ENCODE data around the gene CST11. TPM values are rescaled to one million over a fixed set of nuclear protein-coding genes. Genes with fewer than 3 reads are reported as not detected.

The CST11 gene
- polyA plus RNA-seq, 1 donor: not detected

DNA sequence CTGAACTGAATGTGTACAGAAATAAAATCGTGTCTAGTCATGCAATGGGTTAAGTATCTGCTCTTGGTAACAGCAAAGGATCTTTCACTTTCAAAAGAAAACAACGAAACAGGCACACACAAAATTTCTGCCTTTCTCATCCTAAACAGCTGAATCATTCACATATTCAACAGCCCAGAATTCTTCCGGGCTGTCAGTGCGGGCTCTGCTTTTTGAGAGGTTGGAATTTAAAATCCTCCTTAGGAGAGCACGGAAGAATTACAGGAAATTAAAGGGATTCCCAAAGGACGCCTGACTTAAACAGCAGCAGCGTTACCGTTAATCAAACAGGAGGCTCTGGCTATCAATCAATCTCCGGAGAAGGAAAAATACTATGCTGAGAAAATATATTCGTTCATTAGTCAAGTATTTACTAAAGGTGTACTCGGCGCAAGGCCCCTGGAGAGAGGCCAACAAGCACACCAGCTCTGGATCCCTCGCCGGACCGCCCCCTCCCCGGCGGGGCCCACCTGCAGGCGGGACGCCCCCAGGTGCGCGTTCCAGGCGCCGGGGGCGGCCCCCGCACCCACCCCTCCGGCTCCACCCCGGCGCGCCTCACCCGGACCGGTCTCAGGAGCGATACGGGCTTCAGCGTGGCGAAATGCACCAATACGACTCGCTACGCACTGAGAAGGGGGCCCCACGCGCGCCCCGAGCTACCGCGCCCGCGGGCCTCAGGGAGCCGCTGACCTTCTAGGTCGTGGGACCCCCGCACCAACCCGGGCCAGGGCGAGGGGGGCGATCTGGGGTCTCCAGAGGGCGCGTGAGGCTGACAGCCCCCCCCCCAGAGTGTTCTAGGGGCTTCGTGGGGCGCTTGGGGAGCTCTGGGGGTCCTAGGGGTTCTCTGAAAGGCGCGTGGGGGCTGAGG, 32.4 kb downstream of the CST11 start:
- DNase-seq: peak; percentile 19

- no peak for DNase-seq
Observed at GRCh38 chr20:23419657-23419994, 33.0 kb downstream of the CST11 start.

- no peak for DNase-seq
Observed at GRCh38 chr20:23417861-23418260, 34.8 kb downstream of the CST11 start.

DNA sequence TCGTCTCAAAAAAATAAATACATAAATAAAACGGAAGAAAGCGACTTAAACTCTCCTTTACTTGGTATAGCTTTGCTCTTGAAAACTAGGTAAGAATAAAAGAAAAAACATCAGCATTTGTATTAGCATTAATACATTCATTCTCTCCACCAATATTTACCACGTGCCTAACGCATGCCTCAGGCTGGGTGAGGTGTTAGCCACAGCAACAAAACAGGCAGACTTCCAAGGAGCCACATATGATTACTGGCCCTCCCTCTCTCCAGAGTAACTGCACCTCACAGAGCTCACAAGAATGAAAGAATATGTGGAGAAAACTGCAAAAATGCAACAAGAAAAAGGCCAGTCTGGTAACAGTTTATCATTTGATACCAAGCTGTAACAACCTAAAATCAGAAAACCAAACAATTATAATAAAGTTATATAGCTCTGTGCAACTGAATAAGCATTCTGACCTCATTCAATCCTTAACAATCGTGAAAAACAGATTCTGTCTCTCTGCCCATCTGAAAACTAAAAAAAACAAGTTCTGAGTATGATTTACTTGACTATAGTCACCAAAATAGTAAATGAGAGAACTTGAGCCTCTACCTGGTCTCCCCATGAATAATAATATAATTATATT, 36.6 kb downstream of the CST11 start:
- DNase-seq: no peak

DNA sequence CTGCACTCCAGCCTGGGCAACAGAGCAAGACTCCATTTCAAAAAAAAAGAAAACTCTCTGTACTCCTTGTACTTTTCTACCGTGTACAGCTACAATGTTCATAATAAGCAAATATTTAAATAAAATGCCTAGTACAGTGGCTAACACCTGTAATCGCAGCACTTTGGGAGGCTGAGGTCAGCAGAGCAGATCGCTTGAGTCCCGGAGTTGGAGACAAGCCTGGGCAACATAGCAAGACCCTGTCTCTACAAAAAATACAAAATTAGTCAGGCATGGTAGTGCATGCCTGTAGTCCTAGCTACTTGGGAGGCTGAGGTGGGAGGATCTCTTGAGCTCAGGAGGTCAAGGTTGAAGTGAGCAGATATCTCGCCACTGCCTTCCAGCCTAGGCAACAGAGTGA, 37.1 kb downstream of the CST11 start:
- DNase-seq: no peak

DNA sequence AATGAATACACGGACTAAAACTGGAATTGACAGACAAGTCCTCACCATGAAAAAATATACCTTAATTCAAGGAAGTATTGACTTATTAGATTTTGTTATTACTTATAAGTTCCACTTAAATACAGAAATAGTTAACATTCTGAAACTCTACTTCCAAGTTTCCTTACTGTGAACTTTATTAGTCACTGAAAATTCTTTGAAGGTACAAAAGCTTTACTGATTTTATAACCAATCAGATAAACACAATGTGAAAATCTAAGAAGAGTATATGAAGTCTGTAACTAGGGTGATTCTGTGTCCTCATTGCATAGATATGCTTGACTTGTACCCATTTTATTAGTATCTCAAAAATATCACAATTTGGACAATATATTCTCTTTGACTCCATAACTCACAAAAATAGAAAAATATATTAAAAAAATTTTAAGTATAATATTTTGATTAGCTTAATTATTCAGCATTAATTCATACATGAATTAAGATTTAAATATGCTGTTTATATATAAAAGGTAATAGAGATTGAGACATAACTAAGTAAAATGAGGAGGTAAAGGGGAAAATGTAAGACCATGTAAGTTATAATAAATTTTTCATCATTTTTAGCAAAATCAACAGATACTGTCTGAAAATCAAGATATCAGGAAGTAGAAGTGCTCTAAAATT, 38.0 kb downstream of the CST11 start:
- no peak for DNase-seq

DNA sequence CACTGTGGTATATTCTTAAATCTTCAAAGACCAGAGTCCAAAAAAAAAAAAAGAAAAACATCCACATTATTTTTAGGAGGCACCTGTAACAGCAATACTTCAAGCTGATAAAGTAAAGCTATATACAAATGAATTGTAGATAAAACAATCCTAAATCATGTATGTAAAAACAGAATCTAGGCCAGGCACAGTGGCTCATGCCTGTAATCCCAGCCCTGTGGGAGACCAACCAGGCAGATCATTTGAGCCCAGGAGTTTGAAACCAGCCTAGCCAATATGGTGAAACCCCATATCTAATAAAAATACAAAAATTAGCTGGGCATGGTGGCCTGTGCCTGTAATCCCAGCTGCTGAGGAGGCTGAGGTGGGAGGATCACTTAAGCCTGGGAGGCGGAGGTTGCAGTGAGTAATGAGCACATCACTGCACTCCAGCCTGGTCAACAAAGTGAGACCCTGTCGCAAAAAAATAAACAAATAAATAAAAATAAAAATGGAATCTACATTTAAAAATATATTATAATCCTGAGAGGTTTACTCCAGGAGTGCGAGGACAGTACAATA, 38.7 kb downstream of the CST11 start:
- DNase-seq: no peak

DNA sequence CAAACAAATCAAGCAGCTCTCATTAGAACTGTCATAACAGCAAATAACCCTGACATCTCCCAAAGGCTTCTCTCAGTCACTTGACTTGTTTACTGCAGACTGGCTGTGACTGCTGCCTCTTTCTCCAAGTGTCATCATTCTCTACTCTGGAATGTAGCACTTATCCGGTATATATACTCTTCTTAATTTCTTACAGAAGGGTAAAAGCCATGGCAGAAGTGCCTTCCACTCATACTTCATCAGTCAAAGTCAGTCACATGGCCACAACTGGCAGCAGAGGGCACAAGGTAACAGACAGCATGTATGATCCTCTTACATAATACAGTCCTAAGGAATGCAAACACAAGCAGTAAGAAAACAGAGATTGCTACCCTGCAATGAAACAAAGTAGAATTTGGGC, 40.6 kb downstream of the CST11 start:
- DNase-seq: no peak

DNA sequence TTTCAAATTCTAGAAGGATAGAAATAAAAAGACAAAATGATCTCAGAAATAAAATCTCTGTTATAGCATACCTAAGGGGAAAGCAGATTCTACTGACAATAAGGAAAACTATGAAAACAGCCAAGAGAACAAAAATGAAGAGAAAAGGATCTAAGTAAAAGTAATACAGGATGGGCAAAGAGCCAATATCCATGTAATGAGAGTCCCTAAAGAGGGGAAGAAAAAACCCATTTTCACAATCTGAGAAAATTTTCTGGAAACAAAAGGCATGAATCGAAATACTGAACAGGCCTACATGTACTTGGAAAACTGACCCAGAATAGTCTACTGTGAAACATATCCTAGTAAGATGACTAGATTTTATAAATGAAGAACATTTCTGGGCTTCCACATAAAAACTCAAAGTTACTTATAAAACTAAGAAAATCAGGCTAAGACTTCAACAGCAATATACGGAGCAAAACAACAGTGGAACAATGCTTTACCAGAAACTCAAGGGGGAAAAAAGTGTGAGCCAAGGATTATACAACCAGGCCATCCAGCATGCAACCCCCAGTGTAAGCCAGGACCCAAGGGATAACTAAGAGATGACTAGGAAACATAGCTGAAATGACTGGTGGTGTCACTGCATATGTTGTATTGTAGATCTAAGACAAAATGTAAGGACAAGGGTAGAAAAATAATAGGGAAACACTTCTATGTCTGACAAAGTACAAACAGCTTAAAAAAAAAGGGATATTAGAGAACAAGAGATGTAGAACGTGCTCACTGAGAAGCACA, 41.6 kb downstream of the CST11 start:
- no peak for DNase-seq

DNA sequence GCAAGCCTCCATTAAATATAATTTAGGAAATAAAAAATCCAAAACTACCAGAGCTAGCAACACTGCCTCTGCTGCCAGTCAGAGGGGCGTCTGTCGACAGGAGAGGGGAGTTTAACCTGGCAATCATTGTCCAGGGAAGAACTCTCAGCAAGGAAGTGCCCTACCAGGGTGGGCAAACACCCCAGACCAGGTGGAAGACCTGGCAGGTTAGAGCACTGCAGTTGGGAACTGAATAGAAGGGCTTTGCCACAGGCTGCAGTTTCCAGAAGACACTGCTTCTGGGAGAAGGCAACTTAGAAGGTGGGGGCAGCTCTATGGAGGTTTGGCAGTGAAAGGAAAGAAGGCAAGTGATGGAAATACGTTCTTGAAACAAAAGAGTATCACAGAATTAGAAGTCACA, 42.9 kb downstream of the CST11 start:
- DNase-seq: no peak

GRCh38 chr20:23408957-23409356, 43.7 kb downstream of the CST11 start:
- DNase-seq: no peak

DNA sequence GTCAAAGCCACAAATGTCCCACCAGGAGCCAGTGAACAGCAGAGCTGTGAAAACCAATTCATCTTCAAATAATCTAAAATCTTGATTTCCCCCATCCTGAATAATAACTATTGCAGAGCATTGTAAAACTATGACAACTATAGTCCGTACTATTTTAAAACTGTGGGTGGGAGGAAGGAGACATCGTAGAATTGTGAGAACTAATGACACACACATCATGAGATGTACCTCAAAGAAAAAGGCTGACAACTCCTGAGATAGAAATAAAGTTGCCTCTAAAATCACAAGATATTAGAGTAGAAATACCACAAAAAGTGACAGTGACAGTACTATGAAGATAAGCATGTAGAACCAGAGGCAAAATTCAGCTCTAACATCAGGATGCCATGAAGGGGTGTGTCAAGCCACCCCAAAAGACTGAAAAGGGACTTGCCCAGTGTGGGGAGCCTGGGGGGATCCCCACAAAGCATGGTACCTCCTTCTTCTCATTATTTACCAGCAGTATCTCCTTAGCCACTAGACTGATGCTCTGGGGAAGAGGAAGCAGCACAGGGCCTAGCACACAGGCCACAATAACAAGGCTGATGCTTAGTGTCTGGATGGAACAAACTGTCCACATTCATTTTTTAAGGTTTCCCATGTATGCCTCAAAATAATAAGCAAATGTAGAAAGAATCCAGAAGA, 44.8 kb downstream of the CST11 start:
- DNase-seq: no peak

DNA sequence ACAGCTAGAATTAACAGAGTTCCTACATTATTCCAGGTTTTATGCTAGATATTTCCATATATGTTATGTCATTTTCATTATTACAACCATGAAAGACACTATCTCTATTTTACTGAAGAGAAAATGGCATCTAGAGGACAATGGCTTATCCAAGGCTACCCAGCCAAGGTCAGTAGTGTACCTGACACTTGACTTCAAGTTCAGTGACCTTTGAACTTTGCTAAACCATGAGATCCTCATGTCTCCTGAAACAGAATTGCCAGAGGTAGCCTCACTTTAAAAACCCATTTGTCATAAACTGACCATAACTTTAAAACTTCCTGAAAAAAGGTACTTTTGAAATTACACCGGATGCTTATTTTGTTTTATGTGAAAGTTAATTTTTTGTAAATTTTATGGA, 45.8 kb downstream of the CST11 start:
- no peak for DNase-seq

- no peak for DNase-seq
Observed at GRCh38 chr20:23404196-23404595, 48.5 kb downstream of the CST11 start.

DNA sequence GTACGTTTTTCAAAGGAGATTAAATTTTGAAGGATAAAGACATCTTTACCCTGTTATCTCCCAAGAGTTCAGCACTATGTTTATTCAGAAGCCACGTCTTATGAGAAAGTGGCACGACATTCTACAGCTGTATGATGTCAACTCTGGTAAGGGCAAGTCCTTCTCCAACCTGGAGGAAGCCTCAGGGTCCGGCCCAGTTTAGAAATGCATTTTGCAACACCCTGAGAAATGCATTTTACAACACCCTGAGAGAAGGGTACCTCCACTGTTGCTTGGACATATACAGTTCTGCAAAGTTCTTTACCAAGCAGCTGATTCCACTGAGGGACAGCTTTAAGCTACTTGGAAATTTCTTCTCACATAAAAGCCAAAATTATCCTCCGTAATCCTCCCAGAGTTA, 48.9 kb downstream of the CST11 start:
- no peak for DNase-seq

DNA sequence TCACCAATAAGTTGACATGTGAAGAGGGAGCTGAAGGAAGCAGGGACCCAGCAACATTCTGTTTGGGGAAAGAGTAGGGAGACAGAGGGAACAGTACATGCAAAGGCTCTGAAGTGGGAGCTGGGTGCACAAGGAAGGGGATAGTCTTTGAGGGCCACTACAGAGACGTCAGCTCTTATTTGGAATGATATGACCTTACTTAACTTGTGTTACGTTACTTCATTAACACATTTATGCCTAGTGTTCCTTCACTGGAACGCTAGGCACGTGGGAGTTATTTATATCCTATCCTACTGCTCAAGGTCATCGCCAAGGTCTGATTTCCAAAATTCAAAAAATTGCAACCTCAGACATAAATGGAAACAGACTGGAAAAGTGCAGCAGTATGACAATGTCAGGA, 51.6 kb downstream of the CST11 start:
- no peak for DNase-seq

Other genes with a start within 250 kb of the CST11 start
- 17.2 TPM for gene NXT1, start 102.1 kb downstream of the CST11 start, polyA plus RNA-seq (ENCODE audit: insufficient read length)
- gene GZF1, start 90.7 kb downstream of the CST11 start, polyA plus RNA-seq (ENCODE audit: insufficient read length): 14.7 TPM
- gene NAPB, start 31.4 kb downstream of the CST11 start, polyA plus RNA-seq (ENCODE audit: insufficient read length): 28.2 TPM
- not detected for gene CSTL1, start 13.2 kb downstream of the CST11 start, polyA plus RNA-seq (ENCODE audit: insufficient read length)
- gene CST8, start 38.2 kb upstream of the CST11 start, polyA plus RNA-seq (ENCODE audit: insufficient read length): not detected
- not detected for gene CST9L, start 115.6 kb upstream of the CST11 start, polyA plus RNA-seq (ENCODE audit: insufficient read length)
- 0.08 TPM for gene CST9, start 153.0 kb upstream of the CST11 start, polyA plus RNA-seq (ENCODE audit: insufficient read length)
- gene CST3, start 185.1 kb upstream of the CST11 start, polyA plus RNA-seq (ENCODE audit: insufficient read length): 115 TPM
- gene CST4, start 236.2 kb upstream of the CST11 start, polyA plus RNA-seq (ENCODE audit: insufficient read length): not detected

All from left kidney (tissue), 2 donors.